HG03175 (cell line): ENCODE measurements around the gene NKAIN1.
A peak's percentile ranks its signal among the peaks of the same experiment; 100 is the strongest.
"Not testable (repeated sequence)": the region's sequence is repeated elsewhere in the genome, so short reads cannot be mapped to it uniquely, and the experiment has no call there.

Experiments used
- ATAC-seq: cut with Tn5 transposase; IDR thresholded peaks from one replicate; pipeline ENCODE4 v1.9.1; 2021; ENCODE audit warnings: mild to moderate bottlenecking, moderate library complexity; ENCODE audit not compliant: unreplicated experiment

The NKAIN1 gene

DNA sequence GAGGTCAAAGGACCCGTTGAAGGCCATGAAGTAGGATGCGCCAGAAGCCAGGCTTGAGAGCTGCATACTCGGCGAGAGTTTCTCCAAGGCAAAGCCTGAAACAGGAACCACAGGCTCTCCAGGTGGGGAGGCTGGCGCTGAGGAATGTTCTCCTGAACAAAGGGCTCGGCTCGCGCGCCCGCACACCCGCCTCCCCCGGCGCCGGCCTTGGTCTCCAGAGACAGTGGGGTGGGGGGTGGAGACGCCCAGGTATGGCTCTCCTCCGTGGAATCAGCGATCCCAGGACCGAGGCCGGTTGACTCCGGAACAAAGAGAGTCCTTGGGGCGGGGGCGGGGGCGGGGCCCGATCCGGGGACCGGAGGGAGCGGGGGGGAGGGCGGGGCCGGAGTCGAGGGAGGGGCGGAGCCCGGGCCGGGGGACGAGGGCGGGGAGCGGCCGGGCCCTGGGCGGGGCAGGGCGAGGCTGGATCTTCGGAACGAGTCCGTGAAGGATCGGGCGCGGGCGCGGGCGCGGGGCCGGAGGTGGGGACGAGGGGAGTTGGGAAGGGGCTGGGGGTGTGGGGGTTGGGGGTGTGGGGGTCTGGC lies 85.0 kb downstream of the NKAIN1 start:
- ATAC-seq = peak; percentile 38

DNA sequence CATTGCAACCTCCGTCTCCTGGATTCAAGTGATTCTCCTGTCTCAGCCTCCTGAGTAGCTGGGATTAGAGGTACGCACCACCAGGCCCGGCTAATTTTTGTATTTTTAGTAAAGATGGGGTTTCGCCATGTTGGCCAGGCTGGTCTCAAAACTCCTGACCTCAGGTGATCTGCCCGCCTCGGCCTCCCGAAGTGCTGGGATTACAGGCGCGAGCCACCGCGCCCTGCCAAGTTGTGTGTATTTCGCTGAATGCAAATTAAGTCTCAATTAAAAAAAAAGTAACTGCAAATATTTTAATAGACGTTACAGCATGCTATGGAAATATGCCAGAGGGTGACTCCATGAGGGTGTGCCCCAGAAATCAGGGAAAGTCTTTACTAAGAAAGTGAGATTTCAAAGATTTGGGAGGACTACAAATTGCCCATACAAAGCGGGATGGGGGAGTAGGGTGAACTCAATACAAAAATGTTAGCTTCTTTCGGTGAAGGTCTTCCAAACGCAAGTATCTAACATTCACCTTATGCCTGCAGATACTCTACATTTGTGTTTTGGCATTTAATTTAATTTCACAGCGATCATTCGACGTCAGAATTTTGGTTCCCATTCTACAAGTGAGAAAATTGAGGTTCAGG lies 85.6 kb downstream of the NKAIN1 start:
- ATAC-seq = no peak

DNA sequence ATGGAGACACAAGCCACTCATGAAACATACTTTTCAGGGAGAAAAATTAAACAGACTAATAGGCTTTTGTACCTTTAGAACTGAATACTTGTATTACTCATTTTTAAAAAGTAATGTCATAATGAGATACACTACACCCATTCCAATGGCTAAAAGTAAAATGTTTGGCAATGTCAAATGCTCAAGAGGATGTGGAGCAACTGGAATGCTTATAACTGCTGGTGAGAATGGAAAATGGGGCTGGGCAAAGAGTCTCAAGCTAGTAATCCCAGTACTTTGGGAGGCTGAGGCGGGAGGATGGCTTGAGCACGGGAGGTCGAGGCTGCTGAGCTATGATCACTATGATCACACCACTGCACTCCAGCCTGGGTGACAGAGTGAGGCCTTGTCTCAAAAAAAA lies 86.3 kb downstream of the NKAIN1 start:
- ATAC-seq = no peak

DNA sequence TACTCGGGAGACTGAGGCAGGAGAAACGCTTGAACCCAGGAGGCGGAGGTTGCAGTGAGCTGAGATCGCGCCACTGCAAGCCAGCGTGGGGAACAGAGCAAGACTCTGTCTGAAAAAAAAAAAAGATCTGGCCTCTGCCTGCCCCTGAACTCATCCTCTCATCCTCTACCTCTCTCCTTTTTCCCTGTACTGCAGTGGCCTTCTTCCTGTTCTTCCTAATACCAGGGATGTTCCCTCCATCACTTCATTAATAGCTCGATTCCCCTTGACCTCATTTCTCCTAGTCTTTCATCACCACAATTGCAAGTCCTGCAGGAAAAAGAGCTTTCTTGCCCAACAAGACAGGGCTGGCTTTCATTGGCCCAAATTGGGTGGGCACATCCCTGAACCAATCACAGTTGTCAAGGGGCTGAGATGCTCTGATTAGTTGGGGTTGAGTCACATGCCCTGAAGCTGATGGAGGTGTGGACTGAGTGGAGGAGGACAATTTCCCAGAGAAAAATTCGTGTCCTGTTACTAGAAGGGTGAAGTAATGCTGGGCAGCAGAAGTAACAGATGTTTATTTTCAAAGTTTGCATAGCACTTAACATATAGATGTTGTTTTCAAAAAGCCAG lies 87.4 kb downstream of the NKAIN1 start:
- no peak for ATAC-seq

DNA sequence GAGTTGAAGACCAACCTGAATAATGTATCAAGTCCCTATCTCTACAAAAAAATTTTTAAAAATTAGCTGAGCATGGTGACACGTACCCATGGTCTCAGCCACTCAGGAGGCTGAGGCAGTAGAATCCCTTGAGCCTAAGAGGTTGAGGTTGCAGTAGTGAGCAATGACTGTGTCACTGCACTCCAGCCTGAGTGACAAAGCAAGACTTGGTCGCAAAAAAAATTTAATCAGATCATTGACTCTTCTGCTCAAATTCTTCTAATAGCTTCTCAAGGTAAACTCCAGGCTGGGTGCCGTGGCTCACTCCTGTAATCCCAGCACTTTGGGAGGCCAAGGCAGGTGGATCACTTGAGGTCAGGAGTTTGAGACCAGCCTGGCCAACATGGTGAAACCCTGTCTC lies 88.3 kb downstream of the NKAIN1 start:
- no peak for ATAC-seq

DNA sequence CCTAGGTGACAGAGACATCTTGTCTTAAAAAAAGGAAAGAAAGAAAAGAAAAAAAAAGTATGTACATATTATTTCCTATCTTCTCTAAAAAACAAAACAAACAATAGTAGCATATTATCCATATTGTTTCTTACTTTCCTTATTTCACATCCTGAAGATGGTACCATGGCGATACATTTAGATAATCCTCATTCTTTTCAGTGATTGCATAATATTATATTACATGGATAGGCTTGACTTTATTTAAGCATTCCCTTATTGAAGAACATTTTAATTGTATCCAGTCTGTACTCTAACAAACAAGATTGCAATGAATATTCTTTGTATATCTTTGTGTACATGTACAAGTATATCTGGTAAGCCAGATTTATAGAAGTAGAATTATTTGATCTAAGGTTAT lies 91.3 kb downstream of the NKAIN1 start:
- no peak for ATAC-seq

DNA sequence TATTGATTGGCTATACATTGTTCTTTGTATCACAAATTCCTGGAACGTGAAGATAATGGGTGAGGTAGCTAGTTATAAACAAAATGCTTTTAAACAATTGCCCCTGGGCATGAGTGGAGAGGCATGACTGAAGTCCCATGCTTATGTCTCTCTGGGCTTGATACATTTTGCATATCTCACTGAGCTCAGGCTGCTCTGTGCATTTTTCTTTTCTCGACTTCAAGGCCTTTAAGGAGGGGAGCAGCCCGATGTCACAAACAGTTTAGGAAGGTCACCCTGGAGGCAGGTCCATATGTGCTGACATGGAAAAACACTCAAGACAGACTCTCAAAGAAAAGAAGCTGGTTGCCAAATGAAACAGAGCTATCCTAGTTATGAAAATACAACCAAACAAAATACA lies 94.0 kb downstream of the NKAIN1 start:
- no peak for ATAC-seq

DNA sequence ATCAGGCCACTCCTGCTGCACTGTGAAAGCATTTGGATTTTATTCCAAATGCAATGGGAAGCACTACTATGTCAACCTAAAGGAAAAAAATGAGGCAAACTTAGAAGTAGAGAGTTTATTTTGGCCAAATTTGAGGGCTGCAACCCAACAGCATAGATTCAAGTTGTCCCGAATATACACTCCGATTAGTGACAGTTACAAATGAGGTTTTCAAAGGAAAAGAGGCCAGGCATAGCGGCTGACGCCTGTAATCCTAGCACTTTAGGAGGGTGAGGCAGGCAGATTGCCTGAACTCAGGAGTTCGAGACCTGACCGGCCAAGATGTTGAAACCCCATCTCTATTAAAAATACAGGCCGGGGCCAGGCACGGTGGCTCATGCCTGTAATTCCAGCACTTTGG lies 95.2 kb downstream of the NKAIN1 start:
- ATAC-seq = no peak

DNA sequence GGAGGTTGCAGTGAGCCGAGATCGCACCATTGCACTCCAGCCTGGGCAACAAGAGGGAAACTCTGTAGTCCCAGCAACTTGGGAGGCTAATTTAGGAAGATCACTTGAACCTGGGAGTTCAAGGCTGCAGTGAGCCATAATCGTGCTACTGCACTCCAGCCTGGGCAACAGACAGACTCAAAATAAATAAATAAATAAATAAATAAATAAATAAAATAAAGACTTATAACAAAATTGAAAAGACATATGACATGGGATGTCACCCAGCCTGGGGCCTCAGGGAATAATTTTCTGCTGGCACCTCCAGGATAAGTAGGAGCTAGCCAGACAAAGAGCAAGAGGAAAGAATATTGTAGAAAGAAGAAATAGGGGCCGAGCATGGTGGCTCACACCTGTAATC lies 96.2 kb downstream of the NKAIN1 start:
- no peak for ATAC-seq

DNA sequence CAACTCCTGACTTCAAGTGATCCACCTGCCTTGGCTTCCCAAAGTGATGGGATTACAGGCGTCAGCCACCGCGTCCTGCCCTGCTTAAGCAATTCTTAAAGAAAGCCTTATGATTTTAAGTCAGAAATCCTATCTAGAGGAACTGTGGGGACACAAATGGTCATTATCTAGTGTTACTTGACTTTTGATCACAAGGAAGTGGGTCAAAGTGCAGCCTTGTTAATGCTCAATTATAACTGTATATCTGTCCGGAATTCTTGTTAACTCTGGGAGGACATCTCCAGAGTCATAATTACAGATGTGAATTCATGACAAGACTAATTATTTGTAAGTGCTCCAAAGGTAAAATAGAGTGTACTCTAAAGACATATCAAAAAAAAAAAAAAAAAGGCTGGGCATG lies 97.3 kb downstream of the NKAIN1 start:
- no peak for ATAC-seq

DNA sequence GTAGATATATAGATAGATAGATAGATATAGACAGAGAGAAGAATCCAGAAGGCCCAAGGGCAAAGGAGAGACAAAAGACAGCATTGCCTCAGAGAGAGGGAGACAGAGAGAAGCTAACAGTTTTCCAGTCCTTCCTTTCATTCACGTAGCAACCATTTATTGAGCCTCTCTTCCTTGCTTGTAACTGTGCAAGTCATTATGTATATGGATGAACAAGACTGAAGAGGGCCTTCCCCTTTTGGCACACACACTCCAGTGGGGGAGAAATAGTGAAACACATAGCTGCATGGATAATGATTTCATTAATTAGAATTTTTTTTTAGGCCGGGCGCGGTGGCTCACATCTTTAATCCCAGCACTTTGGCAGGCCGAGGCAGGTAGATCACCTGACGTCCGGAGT lies 99.4 kb downstream of the NKAIN1 start:
- no peak for ATAC-seq

DNA sequence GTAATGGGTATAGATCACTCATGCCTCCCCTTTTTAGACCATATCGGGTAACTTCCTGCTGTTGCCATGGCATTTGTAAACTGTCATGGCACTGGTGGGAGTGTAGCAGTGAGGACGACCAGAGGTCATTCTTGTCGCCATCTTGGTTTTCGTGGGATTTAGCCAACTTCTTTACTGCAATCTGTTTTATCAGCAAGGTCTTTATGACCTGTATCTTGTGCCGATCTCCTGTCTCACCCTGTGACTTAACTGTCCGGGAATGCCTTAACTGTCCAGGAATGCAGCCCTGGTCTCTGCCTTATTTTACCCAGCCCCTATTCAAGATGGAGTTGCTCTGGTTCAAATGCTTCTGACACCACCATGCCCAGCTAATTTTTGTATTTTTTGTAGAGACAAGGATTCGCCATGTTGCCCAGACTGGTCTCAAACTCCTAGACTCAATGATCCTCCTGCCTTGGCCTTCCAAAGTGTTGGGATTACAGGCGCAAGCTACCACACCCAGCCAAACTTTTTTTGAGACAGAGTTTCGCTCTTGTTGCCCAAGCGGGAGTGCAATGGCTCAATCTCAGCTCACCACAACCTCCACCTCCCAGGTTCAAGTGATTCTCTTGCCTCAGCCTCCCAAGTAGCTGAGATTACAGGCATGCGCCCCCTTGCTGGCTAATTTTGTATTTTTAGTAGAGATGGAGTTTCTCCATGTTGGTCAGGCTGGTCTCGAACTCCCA lies 100.7 kb downstream of the NKAIN1 start:
- ATAC-seq = not testable (repeated sequence)

DNA sequence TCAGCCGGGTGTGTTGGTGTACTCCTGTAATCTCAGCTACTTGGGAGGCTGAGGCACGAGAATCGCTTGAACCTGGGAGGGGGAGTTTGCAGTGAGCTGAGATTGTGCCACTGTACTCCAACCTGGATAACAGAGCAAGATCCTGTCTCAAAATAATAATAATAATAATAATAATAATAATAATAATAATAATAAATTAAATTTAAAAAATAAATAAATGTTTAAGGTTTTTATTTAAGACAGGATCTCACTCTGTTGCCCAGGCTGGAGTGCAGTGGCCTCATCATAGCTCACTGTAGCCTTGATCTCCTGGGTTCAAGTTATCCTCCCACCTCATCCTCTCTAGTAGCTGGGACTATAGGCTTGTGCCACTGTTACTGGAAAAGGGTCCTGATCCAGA lies 101.8 kb downstream of the NKAIN1 start:
- ATAC-seq = not testable (repeated sequence)

DNA sequence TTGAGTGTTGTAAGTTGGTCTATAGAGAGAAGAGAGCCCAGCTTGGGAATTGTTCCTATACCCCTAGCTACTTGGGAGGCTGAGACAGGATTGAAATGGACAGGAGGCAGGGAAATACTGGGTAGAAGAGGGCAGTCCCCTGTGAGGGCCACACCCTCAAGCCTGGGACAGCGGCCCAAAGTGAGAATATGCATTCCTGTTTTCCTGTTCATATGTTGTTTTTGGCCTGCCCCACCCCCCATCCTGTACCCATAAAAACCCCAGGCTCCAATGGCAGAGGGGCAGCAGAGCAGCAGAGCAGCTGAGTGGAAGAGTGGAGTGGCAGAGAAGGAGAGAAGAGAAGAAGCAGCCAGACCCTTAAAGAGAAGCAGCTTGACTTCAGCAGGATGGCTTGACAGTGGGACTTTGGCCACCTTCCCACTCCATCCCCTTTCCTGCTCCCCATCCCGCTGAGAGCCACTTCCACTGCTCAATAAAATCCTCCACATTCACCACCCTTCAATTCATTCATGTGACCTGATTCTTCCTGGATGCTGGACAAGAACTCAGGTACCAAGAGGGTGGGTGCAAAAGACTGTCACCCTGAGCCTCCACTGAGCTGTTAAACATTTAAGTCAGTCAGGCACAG lies 103.6 kb downstream of the NKAIN1 start:
- no peak for ATAC-seq

DNA sequence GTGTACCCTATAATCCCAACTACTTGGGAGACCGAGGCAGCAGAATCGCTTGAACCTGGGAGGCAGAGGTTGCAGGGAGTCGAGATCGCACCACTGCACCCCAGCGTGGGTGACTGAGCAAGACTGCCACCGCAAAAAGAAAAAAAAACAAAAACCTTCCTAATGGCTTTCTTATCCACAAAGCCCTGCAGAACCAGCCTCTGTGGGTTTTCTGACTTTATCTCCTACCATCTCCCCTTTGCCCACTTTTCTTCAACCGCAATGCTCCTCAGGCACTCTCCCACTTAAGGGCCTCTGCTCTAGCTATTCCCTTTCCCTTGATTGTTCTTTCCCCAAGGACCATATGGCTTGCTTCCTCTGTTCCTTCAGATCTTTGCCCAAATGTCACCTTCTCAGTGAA lies 106.3 kb downstream of the NKAIN1 start:
- ATAC-seq = no peak
